Bone marrow (tissue), 2 donors: ENCODE results near the gene GNAI3.

ENCODE experiments used
- DNase-seq, 2 donors: peaks; one replicate each; lab custom pipeline; 2025; lab: John Stamatoyannopoulos, UW

GNAI3 gene

GRCh38 chr1:109624201-109625010 is 76.0 kb downstream of the GNAI3 start:
- DNase-seq = peak in 1 of 2 donors; percentile 15

DNA sequence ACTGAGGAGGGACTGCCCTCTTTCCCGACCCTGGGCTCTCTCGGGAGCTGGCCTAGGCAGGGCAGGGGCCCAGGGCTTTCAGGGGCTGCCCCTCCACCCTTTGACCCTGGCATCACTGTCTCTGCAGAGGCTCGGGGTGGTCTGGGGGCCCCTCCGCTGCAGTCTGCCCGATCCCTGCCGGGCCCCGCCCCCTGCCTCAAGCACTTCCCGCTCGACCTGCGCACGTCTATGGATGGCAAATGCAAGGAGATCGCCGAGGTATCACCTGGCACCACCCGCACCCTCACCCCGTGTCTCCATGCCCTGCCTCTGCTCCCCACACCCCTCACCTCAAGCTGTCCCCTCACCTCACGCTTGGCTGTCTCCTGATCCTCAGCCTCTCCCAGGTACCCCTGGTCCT is 76.8 kb downstream of the GNAI3 start:
- DNase-seq = no peak

DNA sequence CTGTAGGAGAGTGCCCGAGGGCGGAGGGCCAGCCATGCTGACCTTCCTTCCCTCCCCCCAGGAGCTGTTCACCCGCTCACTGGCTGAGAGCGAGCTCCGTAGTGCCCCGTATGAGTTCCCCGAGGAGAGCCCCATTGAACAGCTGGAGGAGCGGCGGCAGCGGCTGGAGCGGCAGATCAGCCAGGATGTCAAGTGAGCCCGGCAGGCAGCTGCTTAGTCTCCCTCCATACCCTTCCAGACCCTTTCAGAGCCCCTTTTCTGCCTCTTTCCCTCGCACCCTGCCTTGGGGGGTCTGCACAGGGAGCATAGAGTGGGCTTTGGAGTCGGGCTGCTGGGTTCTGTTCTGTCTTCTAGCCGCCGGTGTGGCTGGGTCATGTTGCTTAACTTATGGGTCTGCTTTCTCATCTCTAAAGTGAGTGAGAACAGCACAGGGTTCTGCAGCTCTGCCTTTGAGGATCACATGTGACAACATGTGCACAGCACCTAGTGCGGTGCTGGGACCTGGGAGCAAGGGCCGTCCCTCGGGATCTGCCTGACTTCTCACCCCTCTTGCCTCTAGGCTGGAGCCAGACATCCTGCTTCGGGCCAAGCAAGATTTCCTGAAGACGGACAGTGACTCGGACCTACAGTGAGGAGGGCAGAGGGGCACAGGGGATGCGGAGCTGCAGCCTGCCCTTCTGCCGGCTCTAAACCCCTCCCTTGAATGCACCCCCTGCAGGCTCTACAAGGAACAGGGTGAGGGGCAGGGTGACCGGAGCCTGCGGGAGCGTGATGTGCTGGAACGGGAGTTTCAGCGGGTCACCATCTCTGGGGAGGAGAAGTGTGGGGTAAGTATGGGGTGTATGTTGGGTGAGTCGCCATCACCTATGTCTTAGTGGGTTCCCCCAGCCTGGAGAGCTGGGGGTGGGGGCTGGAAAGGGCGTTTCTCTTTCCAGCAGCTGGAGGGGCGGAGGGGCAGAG is 77.5 kb downstream of the GNAI3 start:
- no peak for DNase-seq

DNA sequence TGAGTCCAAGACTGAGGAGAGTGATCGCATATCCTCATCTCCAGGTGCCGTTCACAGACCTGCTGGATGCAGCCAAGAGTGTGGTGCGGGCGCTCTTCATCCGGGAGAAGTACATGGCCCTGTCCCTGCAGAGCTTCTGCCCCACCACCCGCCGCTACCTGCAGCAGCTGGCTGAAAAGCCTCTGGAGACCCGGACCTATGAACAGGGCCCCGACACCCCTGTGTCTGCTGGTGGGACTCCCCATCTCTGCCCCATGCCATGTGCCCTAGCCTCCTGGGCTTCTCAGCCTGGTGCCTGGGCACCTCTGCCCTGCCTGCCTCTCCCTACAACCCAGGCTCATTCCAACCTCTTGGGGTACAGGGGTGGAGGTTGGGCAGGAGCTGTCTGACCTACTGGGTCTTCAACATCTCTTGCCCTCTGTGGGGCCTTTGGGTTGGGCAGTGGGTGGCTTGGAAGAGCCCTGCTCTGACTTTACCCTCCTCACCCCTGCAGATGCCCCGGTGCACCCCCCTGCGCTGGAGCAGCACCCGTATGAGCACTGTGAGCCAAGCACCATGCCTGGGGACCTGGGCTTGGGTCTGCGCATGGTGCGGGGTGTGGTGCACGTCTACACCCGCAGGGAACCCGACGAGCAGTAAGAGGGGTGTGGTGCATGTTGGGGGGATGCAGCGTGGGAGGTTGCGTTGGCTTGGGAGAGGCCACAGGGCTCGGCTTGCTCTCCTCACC is 78.4 kb downstream of the GNAI3 start:
- DNase-seq = no peak

DNA sequence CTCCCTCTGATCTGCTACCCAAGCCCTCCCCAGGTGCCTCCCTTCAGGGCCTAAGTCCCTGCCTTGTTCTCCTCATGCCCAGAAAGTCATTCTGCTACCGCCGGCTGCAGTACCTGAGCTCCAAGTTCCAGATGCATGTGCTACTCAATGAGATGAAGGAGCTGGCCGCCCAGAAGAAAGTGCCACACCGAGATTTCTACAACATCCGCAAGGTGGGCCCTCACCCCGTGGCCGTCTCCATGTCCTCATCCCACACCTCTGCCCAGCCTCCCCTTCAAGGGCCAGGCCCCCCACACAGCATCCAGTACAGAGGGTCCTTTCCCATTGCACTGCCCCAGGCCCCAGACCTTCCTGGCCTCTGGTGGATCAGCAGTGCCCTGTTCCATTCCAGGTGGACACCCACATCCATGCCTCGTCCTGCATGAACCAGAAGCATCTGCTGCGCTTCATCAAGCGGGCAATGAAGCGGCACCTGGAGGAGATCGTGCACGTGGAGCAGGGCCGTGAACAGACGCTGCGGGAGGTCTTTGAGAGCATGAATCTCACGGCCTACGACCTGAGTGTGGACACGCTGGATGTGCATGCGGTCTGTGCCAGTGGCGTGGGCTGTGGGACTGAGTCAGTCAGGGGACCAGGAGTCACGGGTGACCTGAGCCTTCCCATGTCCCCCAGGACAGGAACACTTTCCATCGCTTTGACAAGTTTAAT is 79.4 kb downstream of the GNAI3 start:
- no peak for DNase-seq

GRCh38 chr1:109628540-109629321 is 80.3 kb downstream of the GNAI3 start:
- DNase-seq = no peak

GRCh38 chr1:109629372-109630030 is 81.1 kb downstream of the GNAI3 start:
- DNase-seq = no peak

DNA sequence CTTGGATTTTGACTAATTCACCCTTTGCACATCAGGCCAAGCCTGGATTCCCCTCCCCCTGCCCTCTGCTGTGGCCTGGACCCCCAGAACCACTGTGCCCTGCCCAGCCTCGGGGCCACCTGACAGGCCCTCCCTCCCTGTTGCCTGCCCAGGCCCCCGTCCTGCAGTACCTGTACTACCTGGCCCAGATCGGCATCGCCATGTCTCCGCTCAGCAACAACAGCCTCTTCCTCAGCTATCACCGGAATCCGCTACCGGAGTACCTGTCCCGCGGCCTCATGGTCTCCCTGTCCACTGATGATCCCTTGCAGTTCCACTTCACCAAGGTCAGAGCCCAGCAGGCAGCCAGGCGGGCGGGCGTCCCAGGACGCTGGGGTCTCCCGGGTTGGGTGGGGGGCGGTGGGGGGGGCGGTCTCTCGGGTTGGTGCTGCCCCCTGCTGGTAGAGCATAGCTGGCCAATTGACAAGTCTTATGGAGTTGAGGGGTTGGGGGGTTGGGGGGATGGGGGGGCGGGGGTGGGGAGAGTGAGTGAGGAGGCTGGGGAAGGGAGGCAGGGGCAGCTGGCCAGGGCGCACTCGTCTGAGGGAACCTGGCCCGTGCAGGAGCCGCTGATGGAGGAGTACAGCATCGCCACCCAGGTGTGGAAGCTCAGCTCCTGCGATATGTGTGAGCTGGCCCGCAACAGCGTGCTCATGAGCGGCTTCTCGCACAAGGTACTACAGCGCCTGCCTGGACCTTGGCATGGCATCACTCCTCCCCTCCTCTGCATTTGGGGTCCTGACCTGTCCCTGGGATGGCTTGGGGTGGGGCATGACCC is 81.9 kb downstream of the GNAI3 start:
- DNase-seq = no peak

GRCh38 chr1:109630898-109631512 is 82.6 kb downstream of the GNAI3 start:
- no peak for DNase-seq

DNA sequence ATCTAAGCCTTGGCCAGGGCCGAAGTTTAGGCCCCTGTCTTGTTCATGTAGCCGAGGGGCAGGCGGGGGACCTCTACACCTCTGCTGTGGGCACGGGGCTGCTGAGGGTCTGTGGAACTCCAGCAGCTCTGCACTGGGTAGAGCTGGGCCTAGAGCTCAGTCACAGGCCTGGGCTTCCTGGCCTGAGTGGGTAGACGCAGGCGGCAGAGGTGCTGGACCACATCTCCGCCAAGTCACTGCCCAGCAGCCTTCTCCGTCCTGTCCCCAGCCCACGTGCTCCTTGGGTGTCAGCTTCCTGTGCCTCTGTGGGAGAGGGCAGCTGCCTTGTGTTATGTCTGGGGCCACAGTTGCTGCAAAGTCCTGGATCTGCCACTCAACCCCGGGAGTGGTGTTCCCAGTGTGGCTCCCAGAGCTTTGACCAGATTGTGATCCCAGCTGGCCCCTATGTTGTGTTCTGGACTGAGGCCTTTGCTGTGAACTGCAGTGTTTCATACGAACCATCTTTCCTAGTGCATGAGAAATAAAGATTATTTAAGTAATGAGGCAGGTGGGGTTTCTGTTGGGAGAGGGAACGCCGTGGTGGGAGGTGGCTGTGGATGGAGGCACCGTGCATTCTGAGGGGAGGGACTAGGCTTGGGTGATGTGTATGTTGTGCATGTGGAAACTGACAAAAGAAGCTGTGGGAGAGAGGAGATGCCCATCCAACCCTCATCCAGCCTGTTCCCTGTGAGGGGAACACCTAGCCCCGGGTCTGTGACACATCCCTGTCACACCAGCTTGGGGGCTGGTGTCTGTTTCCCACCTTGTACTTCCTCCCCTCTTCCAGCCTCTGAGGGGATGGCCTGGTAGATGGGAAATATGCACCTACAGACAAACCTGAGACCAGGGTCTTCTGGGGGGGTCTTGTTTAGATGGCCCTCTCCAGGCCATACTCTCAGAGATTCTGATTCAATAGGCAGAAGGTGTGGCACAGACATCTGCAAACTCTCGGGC is 83.4 kb downstream of the GNAI3 start:
- no peak for DNase-seq

DNA sequence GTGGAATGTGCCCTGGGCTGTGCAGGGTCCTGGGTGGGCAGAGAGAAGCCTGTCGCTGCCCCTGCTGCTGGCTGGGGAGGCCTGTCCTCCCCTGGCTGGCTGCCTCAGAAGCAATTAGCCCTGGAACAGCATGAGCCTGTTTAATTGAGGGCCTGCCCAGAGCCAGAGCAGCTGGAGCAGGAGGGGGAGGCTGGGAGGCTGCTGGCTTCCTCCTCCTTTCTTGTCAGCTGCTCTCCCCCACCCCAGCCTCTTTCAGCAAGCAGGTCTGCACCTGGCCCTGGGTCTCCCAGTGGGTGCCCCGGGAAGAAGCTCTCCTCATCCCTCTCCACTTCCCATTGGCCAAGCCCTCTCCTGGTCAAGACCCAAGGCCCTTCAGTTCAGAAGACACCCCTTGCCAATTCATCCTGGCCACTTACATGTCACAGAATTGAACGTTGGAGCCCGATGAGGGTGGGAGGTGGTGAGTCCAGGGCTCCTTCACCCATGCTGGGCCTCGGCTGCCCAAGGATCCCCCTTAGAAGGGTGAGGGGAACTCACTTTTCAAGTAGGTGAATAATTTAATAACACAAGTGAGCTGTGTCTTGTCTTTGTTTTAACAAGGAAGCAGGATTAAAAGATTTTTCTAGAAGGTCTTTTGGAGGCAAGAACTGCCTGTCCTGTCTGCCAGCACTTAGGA is 84.4 kb downstream of the GNAI3 start:
- no peak for DNase-seq

DNA sequence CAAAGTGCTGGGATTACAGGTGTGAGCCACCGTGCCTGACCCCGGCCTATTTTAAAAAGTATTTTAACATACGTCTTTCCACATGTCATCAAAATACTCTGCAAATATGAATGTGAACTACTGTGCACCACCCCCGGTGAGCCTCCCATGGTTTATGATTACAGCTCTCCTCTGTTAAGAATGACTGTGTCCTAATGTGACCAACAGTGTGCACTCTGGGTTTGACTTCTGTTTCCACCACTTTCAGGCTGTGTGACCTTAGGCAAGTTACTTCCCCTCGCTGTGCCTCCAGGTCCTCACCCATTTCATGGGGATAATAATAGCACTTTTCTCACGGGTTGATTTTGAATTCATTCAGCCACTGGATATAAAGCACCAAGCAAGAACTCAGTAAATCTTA is 85.9 kb downstream of the GNAI3 start:
- no peak for DNase-seq

DNA sequence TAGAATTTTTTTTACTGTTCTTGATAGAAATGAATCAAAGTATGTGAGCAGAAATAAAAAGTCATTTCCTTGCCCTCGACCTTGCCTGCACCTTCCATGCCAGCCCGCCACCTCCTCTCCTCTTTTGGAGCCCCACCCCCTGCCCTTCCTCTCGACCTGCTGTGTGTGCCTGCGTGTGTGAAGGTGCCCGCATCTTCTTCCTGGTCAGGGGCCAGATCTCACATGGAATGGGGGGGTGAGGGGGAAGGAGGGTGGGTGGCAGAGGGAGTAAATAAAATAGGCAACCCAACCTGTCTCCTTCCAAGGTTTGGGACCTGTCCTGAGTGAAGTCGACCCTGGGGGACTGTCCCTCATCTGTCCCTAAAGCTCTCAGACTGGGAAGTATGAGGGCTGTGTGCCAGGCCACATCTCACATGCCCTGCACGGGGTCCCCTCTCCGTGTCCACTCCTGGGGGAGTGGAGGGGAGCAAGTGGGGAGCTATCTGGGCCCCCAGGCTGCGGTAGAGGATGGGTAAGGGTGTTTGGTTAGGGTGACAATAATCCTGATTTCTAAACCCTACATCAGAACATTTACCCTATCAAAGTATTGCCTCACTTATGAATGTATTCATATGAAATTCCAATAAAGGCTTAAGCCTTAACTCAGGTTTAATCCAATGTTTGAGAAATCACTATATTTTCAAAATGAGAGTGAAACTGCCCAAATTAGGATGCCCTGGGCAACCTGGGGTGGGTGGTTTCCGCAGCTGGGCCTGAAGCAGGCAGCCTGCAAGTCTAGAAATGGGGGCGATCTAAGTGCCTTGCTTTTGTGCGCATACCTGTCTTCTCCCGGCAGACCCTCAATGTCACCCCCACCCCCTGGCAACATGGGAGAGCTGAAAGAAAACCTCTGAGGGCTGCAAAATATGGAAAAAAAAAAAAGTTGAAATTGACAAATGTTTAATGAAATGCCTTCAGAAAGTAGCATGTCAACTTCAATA is 86.6 kb downstream of the GNAI3 start:
- DNase-seq = no peak

- DNase-seq = no peak
These were observed 87.4 kb downstream of the GNAI3 start for GRCh38 chr1:109635862-109636200.

GRCh38 chr1:109636201-109636952 is 88.0 kb downstream of the GNAI3 start:
- no peak for DNase-seq
